ENCODE measurements around the gene MICAL3. TPM values are rescaled to one million over a fixed set of nuclear protein-coding genes. Genes with fewer than 3 reads are reported as not detected.

MICAL3 gene
- total RNA-seq, 1 donor from 2014 or later = 33.6 TPM

GRCh38 chr22:17980638-17981051 is 43.7 kb downstream of the MICAL3 start:
- no peak overlapping the region for H3K9ac ChIP-seq

GRCh38 chr22:17980015-17980590 is 44.3 kb downstream of the MICAL3 start:
- peaks cover 11% of the 10 kb centered on the region for H3F3A ChIP-seq (ENCODE audit: low read depth)
- no peaks in the 10 kb centered on the region for H3K36me3 ChIP-seq
- Mint-ChIP-seq H3K36me3 (no peaks in the 10 kb centered on the region), H3K4me1 (peaks cover 33% of the 10 kb centered on the region), H3K27me3 (ENCODE audit: insufficient read depth, low read depth) (no peaks in the 10 kb centered on the region), H3K9me3 (peaks cover 3% of the 10 kb centered on the region), H3K27ac (no peak overlapping the region), H3K4me3 (no peak overlapping the region)
- peaks cover 13% of the 10 kb centered on the region for H3K4me1 ChIP-seq
- no peaks in the 10 kb centered on the region for H3K27me3 ChIP-seq
- H3K9ac ChIP-seq = no peak overlapping the region
- DNase-seq (ENCODE audit: low spot score) = no peak
- TF ChIP-seq EZH2phosphoT487 (IDR thresholded peaks at IDR 0.05) (no peak), EZH2 (IDR thresholded peaks at IDR 0.05) (no peak), CTCF (IDR thresholded peaks at IDR 0.05) (no peak)
- no peaks in the 10 kb centered on the region for H3K9me3 ChIP-seq (ENCODE audit: low read depth)
- H4K20me1 ChIP-seq (ENCODE audit: low read depth) = peaks cover 51% of the 10 kb centered on the region
- H3K4me3 ChIP-seq = no peak overlapping the region
- H3K27ac ChIP-seq = no peak overlapping the region
- no peak overlapping the region for H2AFZ ChIP-seq (replicated peaks)
- H3K79me2 ChIP-seq (ENCODE audit: low read depth) = peaks cover 85% of the 10 kb centered on the region
- H3K4me2 ChIP-seq = no peak overlapping the region

More at GRCh38 chr22:17980638-17981051, 43.7 kb downstream of the MICAL3 start:
- DNase-seq (ENCODE audit: low spot score) = peak; percentile 27
- H4K20me1 ChIP-seq (ENCODE audit: low read depth) = peaks cover 56% of the 10 kb centered on the region
- no peak overlapping the region for H3K4me3 ChIP-seq
- H2AFZ ChIP-seq (replicated peaks) = no peak overlapping the region
- H3K9me3 ChIP-seq (ENCODE audit: low read depth) = no peaks in the 10 kb centered on the region
- H3K9me3 Mint-ChIP-seq = peaks cover 3% of the 10 kb centered on the region
- no peak overlapping the region for H3K4me2 ChIP-seq
- TF ChIP-seq EZH2 (IDR thresholded peaks at IDR 0.05) (no peak), CTCF (IDR thresholded peaks at IDR 0.05) (no peak), EZH2phosphoT487 (IDR thresholded peaks at IDR 0.05) (no peak)
- H3K27ac Mint-ChIP-seq = no peak overlapping the region
- H3F3A ChIP-seq (ENCODE audit: low read depth) = peaks cover 11% of the 10 kb centered on the region
- H3K4me3 Mint-ChIP-seq = peak overlapping the region; percentile 31
- H3K36me3 ChIP-seq = no peaks in the 10 kb centered on the region
- H3K36me3 Mint-ChIP-seq = no peaks in the 10 kb centered on the region
- H3K4me1 Mint-ChIP-seq = peaks cover 36% of the 10 kb centered on the region
- peaks cover 13% of the 10 kb centered on the region for H3K4me1 ChIP-seq
- H3K27me3 Mint-ChIP-seq (ENCODE audit: insufficient read depth, low read depth) = peaks cover 2% of the 10 kb centered on the region
- peaks cover 80% of the 10 kb centered on the region for H3K79me2 ChIP-seq (ENCODE audit: low read depth)
- H3K27me3 ChIP-seq = no peaks in the 10 kb centered on the region
- H3K27ac ChIP-seq = no peak overlapping the region

DNA sequence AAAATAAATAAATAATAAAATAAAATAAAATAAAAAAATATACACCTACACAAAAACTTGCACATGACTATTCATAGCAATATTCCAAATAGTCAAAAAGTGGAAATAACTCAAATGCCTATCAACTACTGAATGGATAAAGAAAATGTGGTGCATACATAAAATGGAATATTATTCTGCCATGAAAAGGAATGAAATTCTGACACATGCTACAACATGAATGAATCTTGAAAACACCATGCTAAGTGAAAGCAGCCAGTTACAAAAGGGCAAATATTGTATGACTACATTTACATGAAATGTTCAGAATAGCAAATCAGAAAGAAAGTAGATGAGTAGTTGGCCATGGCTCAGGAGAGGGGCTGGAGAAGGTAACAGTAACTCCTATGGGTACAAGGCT is 46.3 kb downstream of the MICAL3 start:
- Mint-ChIP-seq H3K36me3 (no peaks in the 10 kb centered on the region), H3K9me3 (peaks cover 3% of the 10 kb centered on the region), H3K4me3 (no peak overlapping the region), H3K27ac (no peak overlapping the region), H3K4me1 (peaks cover 24% of the 10 kb centered on the region), H3K27me3 (ENCODE audit: insufficient read depth, low read depth) (peaks cover 2% of the 10 kb centered on the region)
- Histone ChIP-seq H3K4me2 (no peak overlapping the region), H3K9me3 (ENCODE audit: low read depth) (no peaks in the 10 kb centered on the region), H3K27me3 (no peaks in the 10 kb centered on the region), H3F3A (ENCODE audit: low read depth) (peaks cover 11% of the 10 kb centered on the region), H3K79me2 (ENCODE audit: low read depth) (peaks cover 89% of the 10 kb centered on the region), H2AFZ (replicated peaks) (no peak overlapping the region), H4K20me1 (ENCODE audit: low read depth) (peaks cover 42% of the 10 kb centered on the region), H3K4me3 (no peak overlapping the region), H3K27ac (no peak overlapping the region), H3K9ac (no peak overlapping the region), H3K4me1 (peaks cover 14% of the 10 kb centered on the region), H3K36me3 (no peaks in the 10 kb centered on the region)
- no peak for TF ChIP-seq CTCF (IDR thresholded peaks at IDR 0.05)
- TF ChIP-seq EZH2 (IDR thresholded peaks at IDR 0.05) = no peak
- TF ChIP-seq EZH2phosphoT487 (IDR thresholded peaks at IDR 0.05) = no peak
- no peak for DNase-seq (ENCODE audit: low spot score)

Measured in neural progenitor cell (in vitro differentiated cells).